SK-N-SH (cell line): ENCODE data around the gene MUC20. TPM values are rescaled to one million over a fixed set of nuclear protein-coding genes. Genes with fewer than 3 reads are reported as not detected.

ENCODE experiments used
- CTCF ChIA-PET: fragments of 300-600, 350-600 bp; formaldehyde crosslinking; extraction: SDS; loops from one replicate; lab custom pipeline; 2021; lab: Yijun Ruan, JAX
- POLR2A ChIA-PET: fragments of 350-600 bp; sonication (Branson Sonifier 250); formaldehyde crosslinking; extraction: SDS; loops from one replicate; lab custom pipeline; 2020; ENCODE audit warnings: antibody characterized with exemption, inconsistent platforms; lab: Yijun Ruan, JAX
- DNase-seq: peaks from one replicate; pipeline ENCODE4 v3.0.0; 2012
- H2AFZ ChIP-seq: fragments of 200-600 bp; sonication (generic); 2 replicates; pipeline ENCODE4 v1.8.1; 2016; ENCODE audit warnings: antibody characterized with exemption, mild to moderate bottlenecking, low read depth
- H3F3A ChIP-seq: fragments of 200-600 bp; sonication (generic); replicated peaks from 2 replicates; pipeline ENCODE3; 2016; ENCODE audit warnings: antibody characterized with exemption, mild to moderate bottlenecking; ENCODE audit not compliant: insufficient read depth
- H3K27ac ChIP-seq, 2 experiments: fragments of 200-500 bp in 1 of 2; fragments of 200-600 bp in 1 of 2; sonication (Bioruptor generic) in 1 of 2; sonication (generic), shearing (Covaris generic) in 1 of 2; 2 replicates each; pipeline versions ENCODE4 v1.5.1 to v1.6.1; 2014 to 2016; ENCODE audit warnings: low read depth in 2 of 2, inconsistent platforms in 1 of 2, low read length in 1 of 2, mild to moderate bottlenecking in 1 of 2, mixed read lengths in 1 of 2
- H3K27me3 ChIP-seq: fragments of 200-600 bp; sonication (generic), shearing (Covaris generic); 2 replicates; pipeline ENCODE4 v1.6.1; 2016; ENCODE audit warnings: mixed run types; ENCODE audit not compliant: insufficient read depth
- H3K36me3 ChIP-seq, 2 experiments: fragments of 200-500 bp in 1 of 2; fragments of 200-600 bp in 1 of 2; sonication (Bioruptor generic) in 1 of 2; sonication (generic) in 1 of 2; replicated peaks in 1 of 2; 2 replicates each; pipeline versions ENCODE3 to v1.5.1; 2014 to 2016; ENCODE audit warnings: low read length in 1 of 2, mild to moderate bottlenecking in 1 of 2; ENCODE audit not compliant: insufficient read depth in 2 of 2, control insufficient read depth in 1 of 2
- H3K4me1 ChIP-seq, 2 experiments: fragments of 200-500 bp in 1 of 2; fragments of 200-600 bp in 1 of 2; sonication (Bioruptor generic) in 1 of 2; sonication (generic), shearing (Covaris generic) in 1 of 2; 2 replicates each; pipeline versions ENCODE4 v1.5.1 to v1.6.1; 2014 to 2016; ENCODE audit warnings: low read depth in 1 of 2, low read length in 1 of 2, mixed run types in 1 of 2; ENCODE audit not compliant: insufficient read depth in 2 of 2, control insufficient read depth in 1 of 2
- H3K4me2 ChIP-seq: fragments of 200-600 bp; sonication (generic), shearing (Covaris generic); 2 replicates; pipeline ENCODE4 v1.6.1; 2017; ENCODE audit warnings: mixed run types
- H3K4me3 ChIP-seq, 2 experiments: fragments of 200-500 bp in 1 of 2; fragments of 200-600 bp in 1 of 2; sonication (Bioruptor generic) in 1 of 2; sonication (generic), shearing (Covaris generic) in 1 of 2; 2 replicates each; pipeline versions ENCODE4 v1.5.1 to v1.8.1; 2014 to 2016; ENCODE audit warnings: low read depth in 2 of 2, inconsistent platforms in 1 of 2, low read length in 1 of 2, mild to moderate bottlenecking in 1 of 2, mixed read lengths in 1 of 2, moderate library complexity in 1 of 2
- H3K79me2 ChIP-seq: fragments of 200-600 bp; sonication (generic); 2 replicates; pipeline ENCODE4 v1.8.1; 2017; ENCODE audit warnings: mild to moderate bottlenecking; ENCODE audit not compliant: insufficient read depth
- H3K9ac ChIP-seq: fragments of 200-600 bp; sonication (generic); 2 replicates; pipeline ENCODE4 v1.6.1; 2017; ENCODE audit warnings: mixed run types
- H3K9me2 ChIP-seq: fragments of 200-600 bp; sonication (generic); 2 replicates; pipeline ENCODE4 v1.6.1; 2017; ENCODE audit warnings: mixed run types
- H3K9me3 ChIP-seq: fragments of 200-600 bp; sonication (generic); 2 replicates; pipeline ENCODE4 v1.6.1; 2017; ENCODE audit warnings: mixed run types, mild to moderate bottlenecking, moderate library complexity
- H4K20me1 ChIP-seq: fragments of 200-600 bp; sonication (generic); 2 replicates; pipeline ENCODE4 v1.6.1; 2017; ENCODE audit warnings: mild to moderate bottlenecking, mixed run types; ENCODE audit not compliant: insufficient read depth
- CHD2 ChIP-seq: fragments of 150-350 bp; IDR thresholded peaks from 2 replicates; pipeline ENCODE4 v1.6.1; 2018; ENCODE audit warnings: low read length; ENCODE audit not compliant: partially characterized antibody
- EP300 ChIP-seq, 2 experiments: IDR thresholded peaks; 2 replicates each; pipeline versions ENCODE4 v1.4.0 to v1.6.1; 2012; ENCODE audit warnings: borderline replicate concordance in 1 of 2, low read depth in 1 of 2, low read length in 1 of 2
- EZH2phosphoT487 ChIP-seq: fragments of 200-600 bp; sonication (generic); IDR thresholded peaks from 2 replicates; pipeline ENCODE4 v1.6.1; 2017; ENCODE audit warnings: low read depth, mixed run types, mild to moderate bottlenecking, antibody characterized with exemption, moderate library complexity, borderline replicate concordance
- FOSL2 ChIP-seq: IDR thresholded peaks from 2 replicates; pipeline ENCODE4 v1.4.0; 2012; ENCODE audit warnings: low read depth, mild to moderate bottlenecking, moderate library complexity, borderline replicate concordance
- FOXJ3 ChIP-seq: sonication (generic); formaldehyde crosslinking; IDR thresholded peaks from 2 replicates; pipeline ENCODE4 v1.5.1; 2020; ENCODE audit warnings: mild to moderate bottlenecking, missing genetic modification reagents
- FOXM1 ChIP-seq: IDR thresholded peaks from 2 replicates; pipeline ENCODE4 v1.4.0; 2012; ENCODE audit warnings: low read depth, mild to moderate bottlenecking
- GABPA ChIP-seq: IDR thresholded peaks from 2 replicates; pipeline ENCODE4 v1.4.0; 2012; ENCODE audit warnings: low read depth, mild to moderate bottlenecking
- GATA2 ChIP-seq: sonication (generic); formaldehyde crosslinking; IDR thresholded peaks from 2 replicates; pipeline ENCODE4 v1.5.0; 2020; ENCODE audit warnings: mild to moderate bottlenecking, missing genetic modification reagents
- MEF2A ChIP-seq: IDR thresholded peaks from 2 replicates; pipeline ENCODE4 v1.4.0; 2012; ENCODE audit warnings: low read depth, borderline replicate concordance
- MXI1 ChIP-seq: IDR thresholded peaks from 2 replicates; pipeline ENCODE4 v1.6.1; 2012; ENCODE audit warnings: mild to moderate bottlenecking, low read depth, low read length, improper control_type of control experiment
- NFIC ChIP-seq: IDR thresholded peaks from 2 replicates; pipeline ENCODE4 v1.4.0; 2012; ENCODE audit warnings: borderline replicate concordance
- NRF1 ChIP-seq: IDR thresholded peaks from 2 replicates; pipeline ENCODE4 v1.6.1; 2012; ENCODE audit warnings: low read depth, mild to moderate bottlenecking, low read length
- RCOR1 ChIP-seq: fragments of 150-350 bp; IDR thresholded peaks from 2 replicates; pipeline ENCODE4 v1.6.1; 2017; ENCODE audit warnings: antibody characterized with exemption, low read length
- RFX5 ChIP-seq: IDR thresholded peaks from 2 replicates; pipeline ENCODE4 v1.6.1; 2012; ENCODE audit warnings: mild to moderate bottlenecking, improper control_type of control experiment, low read length
- SMC3 ChIP-seq: IDR thresholded peaks from 2 replicates; pipeline ENCODE4 v1.6.1; 2012; ENCODE audit warnings: low read depth, low read length, improper control_type of control experiment
- TAF1 ChIP-seq: IDR thresholded peaks from 2 replicates; pipeline ENCODE4 v1.6.1; 2012; ENCODE audit warnings: low read depth, mild to moderate bottlenecking, low read length, moderate library complexity, borderline replicate concordance
- WGBS: methylation state at CpG from one replicate; pipeline ENCODE4 v1.1.6; 2017; ENCODE audit warnings: low lambda C conversion rate; 5-methylcytosine and 5-hydroxymethylcytosine counted together
- polyA plus RNA-seq, 3 experiments: library from polyadenylated mRNA; depleted of rRNA; stranded (reverse); fragments of >200 nt; gene quantifications; 2 replicates each; pipeline ENCODE4 v1.2.3, GENCODE V29; 2012
- TF ChIP-seq, protein P1 (sequence below): IDR thresholded peaks from 2 replicates; pipeline ENCODE4 v1.4.0; 2012; ENCODE audit warnings: low read depth
- TF ChIP-seq, protein P2 (sequence below): fragments of 200-600 bp; sonication (generic); IDR thresholded peaks from 2 replicates; pipeline ENCODE4 v1.6.1; 2017; ENCODE audit warnings: antibody characterized with exemption, mild to moderate bottlenecking, moderate library complexity
- TF ChIP-seq, protein P3 (sequence below): IDR thresholded peaks from 2 replicates; pipeline ENCODE4; 2012
- TF ChIP-seq, protein P4 (sequence below): IDR thresholded peaks from 2 replicates; pipeline ENCODE4 v1.4.0; 2012; ENCODE audit warnings: low read depth, borderline replicate concordance

MUC20 gene
- polyA plus RNA-seq, 1 of the 3 experiments (the other 2 are of a cell fraction), result 0.31 TPM

DNA sequence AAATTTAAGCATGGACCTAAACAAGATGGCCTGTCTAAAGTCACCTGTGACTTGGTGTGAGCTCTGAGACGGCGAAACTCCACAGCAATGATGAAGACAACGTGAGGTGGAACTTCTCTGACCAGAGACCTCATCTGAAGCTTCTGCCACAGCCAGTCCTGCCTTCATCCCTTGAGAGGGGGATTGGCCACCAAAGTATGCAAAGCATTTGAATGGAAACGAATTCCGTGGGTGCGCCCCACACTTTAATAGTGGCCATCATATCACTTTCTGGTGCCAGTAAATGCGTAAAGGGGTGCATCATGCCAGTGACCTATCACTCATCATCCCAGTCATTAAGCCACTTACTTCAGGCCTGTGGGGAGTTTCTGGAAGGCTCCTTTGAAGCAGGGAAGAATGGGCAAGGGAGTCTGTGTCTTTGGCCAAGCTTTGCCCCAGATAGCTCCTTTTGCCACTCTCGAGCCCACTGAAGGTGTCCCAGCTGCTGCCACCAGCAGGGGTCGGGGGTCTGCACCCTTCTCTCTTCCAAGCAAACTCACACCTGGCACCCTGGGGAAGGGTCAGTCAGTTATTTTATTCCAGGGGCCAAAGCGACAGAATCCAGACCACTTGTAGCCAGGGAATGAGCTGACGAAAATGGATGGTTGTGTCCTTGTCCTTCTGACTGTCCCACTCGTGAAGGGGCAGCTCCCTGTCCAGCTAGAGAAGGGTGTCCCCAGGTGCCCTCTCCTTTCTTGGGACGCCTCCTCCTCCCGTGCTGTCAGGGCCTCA lies 17.7 kb downstream of the MUC20 start:
- no peak overlapping the region for H3K4me2 ChIP-seq
- no peaks in the 10 kb centered on the region for H3F3A ChIP-seq
- ChIA-PET CTCF (interaction anchor here (1.5 to 1.6 kb wide), 2 partner anchors 18 to 121 kb away, joined by 3 to 4 read pairs; no protein-coding TSS in a partner anchor), POLR2A (no interaction called here)
- H3K79me2 ChIP-seq, result no peaks in the 10 kb centered on the region
- H3K9ac ChIP-seq, result no peak overlapping the region
- H2AFZ ChIP-seq, result no peak overlapping the region
- no peaks in the 10 kb centered on the region for H3K9me2 ChIP-seq
- H3K36me3 ChIP-seq, result no peaks in the 10 kb centered on the region
- no peak for DNase-seq
- no peak overlapping the region for H3K4me3 ChIP-seq
- H3K27me3 ChIP-seq, result no peaks in the 10 kb centered on the region
- no peaks in the 10 kb centered on the region for H3K9me3 ChIP-seq
- H3K27ac ChIP-seq, result no peak overlapping the region
- no peaks in the 10 kb centered on the region for H4K20me1 ChIP-seq
- 71% methylated on average over 12 of the region's 14 CpGs for WGBS
- TF ChIP-seq, protein P1, sequence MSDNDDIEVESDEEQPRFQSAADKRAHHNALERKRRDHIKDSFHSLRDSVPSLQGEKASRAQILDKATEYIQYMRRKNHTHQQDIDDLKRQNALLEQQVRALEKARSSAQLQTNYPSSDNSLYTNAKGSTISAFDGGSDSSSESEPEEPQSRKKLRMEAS, result no peak
- TF ChIP-seq MXI1 (no peak), FOXM1 (no peak), RCOR1 (no peak), MEF2A (no peak), FOSL2 (no peak), GABPA (no peak), EP300 (IDR thresholded peaks at IDR 0.05; ENCODE audit: borderline replicate concordance in 1 of 2, low read depth in 1 of 2, low read length in 1 of 2) (no peak), RFX5 (no peak), GATA2 (CRISPR knock-in tag) (no peak), TAF1 (no peak), CHD2 (no peak), EZH2phosphoT487 (no peak), FOXJ3 (CRISPR knock-in tag) (no peak), NRF1 (no peak), NFIC (no peak), SMC3 (no peak)
- TF ChIP-seq, protein P2, sequence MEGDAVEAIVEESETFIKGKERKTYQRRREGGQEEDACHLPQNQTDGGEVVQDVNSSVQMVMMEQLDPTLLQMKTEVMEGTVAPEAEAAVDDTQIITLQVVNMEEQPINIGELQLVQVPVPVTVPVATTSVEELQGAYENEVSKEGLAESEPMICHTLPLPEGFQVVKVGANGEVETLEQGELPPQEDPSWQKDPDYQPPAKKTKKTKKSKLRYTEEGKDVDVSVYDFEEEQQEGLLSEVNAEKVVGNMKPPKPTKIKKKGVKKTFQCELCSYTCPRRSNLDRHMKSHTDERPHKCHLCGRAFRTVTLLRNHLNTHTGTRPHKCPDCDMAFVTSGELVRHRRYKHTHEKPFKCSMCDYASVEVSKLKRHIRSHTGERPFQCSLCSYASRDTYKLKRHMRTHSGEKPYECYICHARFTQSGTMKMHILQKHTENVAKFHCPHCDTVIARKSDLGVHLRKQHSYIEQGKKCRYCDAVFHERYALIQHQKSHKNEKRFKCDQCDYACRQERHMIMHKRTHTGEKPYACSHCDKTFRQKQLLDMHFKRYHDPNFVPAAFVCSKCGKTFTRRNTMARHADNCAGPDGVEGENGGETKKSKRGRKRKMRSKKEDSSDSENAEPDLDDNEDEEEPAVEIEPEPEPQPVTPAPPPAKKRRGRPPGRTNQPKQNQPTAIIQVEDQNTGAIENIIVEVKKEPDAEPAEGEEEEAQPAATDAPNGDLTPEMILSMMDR, result no peak
- TF ChIP-seq, protein P3, sequence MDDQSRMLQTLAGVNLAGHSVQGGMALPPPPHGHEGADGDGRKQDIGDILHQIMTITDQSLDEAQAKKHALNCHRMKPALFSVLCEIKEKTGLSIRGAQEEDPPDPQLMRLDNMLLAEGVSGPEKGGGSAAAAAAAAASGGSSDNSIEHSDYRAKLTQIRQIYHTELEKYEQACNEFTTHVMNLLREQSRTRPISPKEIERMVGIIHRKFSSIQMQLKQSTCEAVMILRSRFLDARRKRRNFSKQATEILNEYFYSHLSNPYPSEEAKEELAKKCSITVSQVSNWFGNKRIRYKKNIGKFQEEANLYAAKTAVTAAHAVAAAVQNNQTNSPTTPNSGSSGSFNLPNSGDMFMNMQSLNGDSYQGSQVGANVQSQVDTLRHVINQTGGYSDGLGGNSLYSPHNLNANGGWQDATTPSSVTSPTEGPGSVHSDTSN, result no peak
- TF ChIP-seq, protein P4, sequence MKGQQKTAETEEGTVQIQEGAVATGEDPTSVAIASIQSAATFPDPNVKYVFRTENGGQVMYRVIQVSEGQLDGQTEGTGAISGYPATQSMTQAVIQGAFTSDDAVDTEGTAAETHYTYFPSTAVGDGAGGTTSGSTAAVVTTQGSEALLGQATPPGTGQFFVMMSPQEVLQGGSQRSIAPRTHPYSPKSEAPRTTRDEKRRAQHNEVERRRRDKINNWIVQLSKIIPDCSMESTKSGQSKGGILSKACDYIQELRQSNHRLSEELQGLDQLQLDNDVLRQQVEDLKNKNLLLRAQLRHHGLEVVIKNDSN, result no peak
- TF ChIP-seq, all 33 proteins: peak for 0
- H3K4me1 ChIP-seq, result no peaks in the 10 kb centered on the region
